Parathyroid adenoma (tissue), 2 donors: Measurements from ENCODE around the gene SLC4A2.

Source experiments
- H2AFZ ChIP-seq: fragments of 300-600 bp; sonication (generic); one replicate; pipeline ENCODE4 v1.7.0; 2017; ENCODE audit warnings: antibody characterized with exemption, mild to moderate bottlenecking
- H3K27ac ChIP-seq: fragments of 300-600 bp; sonication (generic); one replicate; pipeline ENCODE4 v1.7.0; 2017
- H3K27me3 ChIP-seq: fragments of 300-600 bp; sonication (generic); one replicate; pipeline ENCODE4 v1.7.0; 2017; ENCODE audit warnings: low read length; ENCODE audit not compliant: control insufficient read depth, insufficient read depth
- H3K36me3 ChIP-seq: fragments of 300-600 bp; sonication (generic); one replicate; pipeline ENCODE4 v1.7.0; 2017; ENCODE audit warnings: low read length; ENCODE audit not compliant: control insufficient read depth, insufficient read depth
- H3K4me1 ChIP-seq: fragments of 300-600 bp; sonication (generic); one replicate; pipeline ENCODE4 v1.7.0; 2017; ENCODE audit warnings: control low read depth
- H3K4me2 ChIP-seq: fragments of 300-600 bp; sonication (generic); one replicate; pipeline ENCODE4 v1.7.0; 2017; ENCODE audit warnings: low read length
- H3K4me3 ChIP-seq: fragments of 300-600 bp; sonication (generic); one replicate; pipeline ENCODE4 v1.7.0; 2017; ENCODE audit warnings: low read depth, low read length
- H3K79me2 ChIP-seq: fragments of 300-600 bp; sonication (generic); one replicate; pipeline ENCODE4 v1.7.0; 2017; ENCODE audit warnings: control low read depth
- H3K9ac ChIP-seq: fragments of 300-600 bp; sonication (generic); one replicate; pipeline ENCODE4 v1.7.0; 2017; ENCODE audit warnings: mild to moderate bottlenecking
- H3K9me3 ChIP-seq: fragments of 300-600 bp; sonication (generic); one replicate; pipeline ENCODE4 v1.7.0; 2017; ENCODE audit warnings: low read length; ENCODE audit not compliant: control insufficient read depth
- CTCF ChIP-seq: fragments of 300-600 bp; sonication (generic); IDR thresholded peaks from one replicate; pipeline ENCODE4 v1.7.0; 2017; ENCODE audit warnings: antibody characterized with exemption, mild to moderate bottlenecking
- donor health status: primary hyperparathyroidism.

Gene SLC4A2

GRCh38 chr7:151095828-151096475, 36.6 kb downstream of the SLC4A2 start:
- H2AFZ ChIP-seq = no peak overlapping the region
- no peak overlapping the region for H3K27ac ChIP-seq
- no peak overlapping the region for H3K4me3 ChIP-seq
- H3K27me3 ChIP-seq = no peaks in the 10 kb centered on the region
- peaks cover under 1% of the 10 kb centered on the region for H3K4me1 ChIP-seq
- peaks cover 81% of the 10 kb centered on the region for H3K79me2 ChIP-seq
- TF ChIP-seq CTCF = no peak
- no peaks in the 10 kb centered on the region for H3K36me3 ChIP-seq
- H3K9ac ChIP-seq = no peak overlapping the region
- no peak overlapping the region for H3K4me2 ChIP-seq
- no peaks in the 10 kb centered on the region for H3K9me3 ChIP-seq

DNA sequence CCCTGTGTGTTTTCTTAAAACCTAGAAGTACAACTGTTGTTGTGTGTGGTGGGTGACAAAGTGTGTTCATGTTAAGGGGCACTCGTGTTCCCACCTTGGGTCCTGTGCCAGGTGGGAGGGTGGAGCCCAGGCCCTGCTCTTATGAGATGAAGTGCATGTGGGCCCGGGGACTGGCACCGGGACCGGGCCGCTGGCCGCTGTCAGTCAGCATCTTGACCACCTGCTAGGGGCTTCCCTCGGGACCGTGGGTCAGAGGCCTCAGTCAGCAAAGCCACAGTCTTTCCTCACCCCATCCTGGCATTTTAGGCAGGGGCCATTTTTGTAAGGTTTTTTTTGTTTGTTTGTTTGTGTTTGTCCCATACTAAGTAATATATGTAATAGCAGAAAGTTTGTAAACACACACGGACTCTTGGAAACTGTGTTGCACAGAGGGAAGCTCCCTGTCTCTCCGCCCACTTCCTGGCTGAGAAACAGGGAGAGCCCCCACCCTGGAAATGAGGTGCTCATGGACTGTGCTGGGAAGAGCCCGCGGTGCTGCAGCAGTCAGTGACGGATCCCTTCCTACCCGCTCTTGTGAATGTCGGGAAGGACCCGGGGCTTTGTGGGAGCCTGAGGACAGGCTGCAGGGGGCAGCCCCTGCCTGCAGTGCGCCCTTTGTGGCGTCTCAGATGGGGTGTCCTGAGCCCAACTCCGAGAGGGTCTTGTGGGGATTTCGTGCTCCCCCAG, 40.3 kb downstream of the SLC4A2 start:
- Histone ChIP-seq H3K27ac (no peak overlapping the region), H3K4me1 (no peaks in the 10 kb centered on the region), H3K79me2 (peaks cover 75% of the 10 kb centered on the region), H3K4me3 (no peak overlapping the region), H3K4me2 (no peak overlapping the region), H3K9ac (no peak overlapping the region), H3K36me3 (no peaks in the 10 kb centered on the region), H3K27me3 (no peaks in the 10 kb centered on the region), H2AFZ (no peak overlapping the region), H3K9me3 (no peaks in the 10 kb centered on the region)
- no peak for TF ChIP-seq CTCF

DNA sequence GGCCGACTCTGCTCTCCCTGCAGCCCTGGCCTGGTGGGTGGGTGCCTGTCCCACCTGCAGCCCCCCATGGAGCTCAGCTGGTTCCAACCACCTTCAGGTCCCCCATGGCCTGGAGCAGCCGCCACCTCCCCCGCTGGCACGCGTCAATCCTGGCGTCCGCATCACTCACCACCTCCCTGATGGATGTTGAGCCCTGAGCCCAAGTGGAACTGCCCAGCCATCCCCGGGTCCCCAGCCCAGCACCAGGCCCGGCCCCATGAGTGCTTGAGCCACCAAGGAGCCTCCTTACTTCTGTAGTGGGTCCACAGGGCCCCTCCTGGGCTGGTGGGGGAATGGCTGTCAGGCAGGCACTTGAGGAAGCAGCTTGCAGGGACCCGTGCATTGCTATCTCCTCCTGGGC, 41.5 kb downstream of the SLC4A2 start:
- peaks cover 71% of the 10 kb centered on the region for H3K79me2 ChIP-seq
- no peak for TF ChIP-seq CTCF
- H3K9ac ChIP-seq = no peak overlapping the region
- no peaks in the 10 kb centered on the region for H3K36me3 ChIP-seq
- H3K4me2 ChIP-seq = no peak overlapping the region
- H3K27ac ChIP-seq = no peak overlapping the region
- H3K9me3 ChIP-seq = no peaks in the 10 kb centered on the region
- H3K4me3 ChIP-seq = no peak overlapping the region
- H2AFZ ChIP-seq = no peak overlapping the region
- no peaks in the 10 kb centered on the region for H3K4me1 ChIP-seq
- no peaks in the 10 kb centered on the region for H3K27me3 ChIP-seq

GRCh38 chr7:151101621-151102396, 42.4 kb downstream of the SLC4A2 start:
- H3K9ac ChIP-seq = no peak overlapping the region

More at GRCh38 chr7:151101621-151102396, 42.4 kb downstream of the SLC4A2 start:
- no peak for TF ChIP-seq CTCF
- peaks cover 68% of the 10 kb centered on the region for H3K79me2 ChIP-seq
- H3K4me3 ChIP-seq = no peak overlapping the region
- H3K4me1 ChIP-seq = no peaks in the 10 kb centered on the region
- H3K36me3 ChIP-seq = no peaks in the 10 kb centered on the region
- H3K27me3 ChIP-seq = no peaks in the 10 kb centered on the region
- H3K27ac ChIP-seq = no peak overlapping the region
- H2AFZ ChIP-seq = no peak overlapping the region
- no peak overlapping the region for H3K4me2 ChIP-seq
- H3K9me3 ChIP-seq = no peaks in the 10 kb centered on the region
